NT2/D1 (cell line): Measurements from ENCODE around the gene CNKSR2.

Experiments used
- SUZ12 ChIP-seq: IDR thresholded peaks from 2 replicates; pipeline ENCODE4 v1.6.1; 2011; ENCODE audit not compliant: insufficient read length, insufficient read depth; ENCODE audit errors: extremely low read depth
- YY1 ChIP-seq: IDR thresholded peaks from 2 replicates; pipeline ENCODE4 v1.6.1; 2011; ENCODE audit not compliant: insufficient read length, insufficient read depth
- ZNF274 ChIP-seq: IDR thresholded peaks from 2 replicates; pipeline ENCODE4 v1.6.1; 2011; ENCODE audit warnings: mild to moderate bottlenecking, low read depth, low read length

- TF ChIP-seq ZNF274 (no peak), YY1 (no peak), SUZ12 (no peak)
Observed at GRCh38 chrX:21656587-21657317, 282.5 kb downstream of the CNKSR2 start.
